B cell (primary cell): ENCODE results near the gene BAG3. TPM values are rescaled to one million over a fixed set of nuclear protein-coding genes. Genes with fewer than 3 reads are reported as not detected.

Source experiments
- ATAC-seq: fragments of 200-7000 bp; cut with Tn5 transposase; one replicate; pipeline ENCODE4 v1.10.0; 2021; ENCODE audit warnings: low read depth, mild to moderate bottlenecking, moderate number of reproducible peaks, moderate library complexity
- CTCF ChIA-PET: fragments of 350-600 bp; sonication (Branson Sonifier 250); formaldehyde crosslinking; loops from one replicate; lab custom pipeline; 2021; ENCODE audit warnings: antibody characterized with exemption, inconsistent platforms; lab: Charles Lee
- POLR2A ChIA-PET: fragments of 350-600 bp; sonication (Branson Sonifier 250); formaldehyde crosslinking; loops from one replicate; lab custom pipeline; 2021; ENCODE audit warnings: antibody characterized with exemption; lab: Charles Lee
- DNase-seq: peaks from one replicate; pipeline ENCODE4 v3.0.0; 2013
- H2AFZ ChIP-seq: 2 replicates; pipeline ENCODE4 v1.6.1; 2012; ENCODE audit warnings: mild to moderate bottlenecking, low read depth, low read length; ENCODE audit not compliant: insufficient read depth, poor library complexity, severe bottlenecking
- H3K27ac ChIP-seq, 2 donors: 1 replicate in 1 of 2; 2 replicates in 1 of 2; pipeline ENCODE4 v1.5.1; 2012 to 2013; ENCODE audit warnings: low read length in 2 of 2, mild to moderate bottlenecking in 2 of 2, moderate library complexity in 1 of 2
- H3K27me3 ChIP-seq, 4 experiments: fragments of 200-600 bp in 1 of 4; sonication (generic) in 1 of 4; replicated peaks in 1 of 4; 1 replicate in 2 of 4; 2 replicates in 2 of 4; pipeline versions ENCODE4 v1.6.1 to v1.7.0; 2013 to 2016; ENCODE audit warnings: low read length in 3 of 4, mild to moderate bottlenecking in 2 of 4, mixed read lengths in 1 of 4, moderate library complexity in 1 of 4; ENCODE audit not compliant: insufficient read depth in 4 of 4, control insufficient read depth in 3 of 4; ENCODE audit errors: control extremely low read depth in 1 of 4
- H3K36me3 ChIP-seq, 2 experiments: replicated peaks in 1 of 2; 1 replicate in 1 of 2; 2 replicates in 1 of 2; pipeline versions ENCODE4 v1.6.1 to v1.7.1; 2013; ENCODE audit warnings: low read length in 1 of 2; ENCODE audit not compliant: insufficient read depth in 2 of 2, control insufficient read depth in 1 of 2; ENCODE audit errors: control extremely low read depth in 1 of 2, extremely low read depth in 1 of 2
- H3K4me1 ChIP-seq, 2 donors: fragments of 200-600 bp in 1 of 2; sonication (generic) in 1 of 2; 1 replicate in 1 of 2; 2 replicates in 1 of 2; pipeline versions ENCODE4 v1.5.1 to v1.6.1; 2013 to 2017; ENCODE audit warnings: low read length in 2 of 2; ENCODE audit not compliant: control insufficient read depth in 2 of 2, insufficient read depth in 2 of 2
- H3K4me2 ChIP-seq: replicated peaks from 2 replicates; pipeline ENCODE3; 2012; ENCODE audit warnings: mild to moderate bottlenecking, low read depth, low read length; ENCODE audit not compliant: poor library complexity, severe bottlenecking
- H3K4me3 ChIP-seq, 5 experiments: fragments of 200-600 bp in 1 of 5; sonication (generic) in 1 of 5; 1 replicate in 3 of 5; 2 replicates in 2 of 5; pipeline versions ENCODE4 v1.5.1 to v1.7.0; 2011 to 2016; ENCODE audit warnings: low read length in 4 of 5, mild to moderate bottlenecking in 4 of 5, low read depth in 2 of 5, control low read depth in 1 of 5, moderate library complexity in 1 of 5; ENCODE audit not compliant: insufficient read depth in 1 of 5; ENCODE audit errors: control extremely low read depth in 1 of 5, extremely low read depth in 1 of 5
- H3K79me2 ChIP-seq: fragments of 200-600 bp; sonication (generic); one replicate; pipeline ENCODE4 v1.6.0; 2016; ENCODE audit warnings: low read length; ENCODE audit not compliant: control insufficient read depth, insufficient read depth
- H3K9ac ChIP-seq: fragments of 200-600 bp; sonication (generic); 2 replicates; pipeline ENCODE4 v1.6.1; 2017; ENCODE audit warnings: mild to moderate bottlenecking, low read length, moderate library complexity
- H3K9me3 ChIP-seq, 3 donors: one replicate each; pipeline versions ENCODE4 v1.6.1 to v1.7.1; 2013; ENCODE audit warnings: low read length in 2 of 3; ENCODE audit not compliant: control insufficient read depth in 2 of 3, insufficient read depth in 1 of 3; ENCODE audit errors: control extremely low read depth in 1 of 3
- H4K20me1 ChIP-seq: 2 replicates; pipeline ENCODE4 v1.6.0; 2012; ENCODE audit warnings: mild to moderate bottlenecking, low read length; ENCODE audit not compliant: insufficient read depth, control insufficient read depth, poor library complexity, severe bottlenecking
- H3K27ac Mint-ChIP-seq: one replicate; pipeline ENCODE4 v1.8.0; 2021; ENCODE audit warnings: mixed read lengths
- H3K27me3 Mint-ChIP-seq: one replicate; pipeline ENCODE4 v1.8.0; 2021; ENCODE audit warnings: mixed read lengths
- H3K4me1 Mint-ChIP-seq: one replicate; pipeline ENCODE4 v1.8.0; 2021; ENCODE audit warnings: mixed read lengths
- H3K4me3 Mint-ChIP-seq: one replicate; pipeline ENCODE4 v1.8.0; 2021; ENCODE audit warnings: mixed read lengths
- H3K9me3 Mint-ChIP-seq: one replicate; pipeline ENCODE4 v1.8.0; 2022; ENCODE audit warnings: mixed read lengths; ENCODE audit not compliant: insufficient read depth
- EZH2 ChIP-seq: IDR thresholded peaks from 2 replicates; pipeline ENCODE4 v1.6.1; 2012; ENCODE audit warnings: borderline replicate concordance, low read depth, mild to moderate bottlenecking, moderate library complexity, low read length; ENCODE audit not compliant: insufficient read depth, poor library complexity, severe bottlenecking
- WGBS: methylation state at CpG from one replicate; pipeline ENCODE4 v1.1.5; 2013; ENCODE audit warnings: missing lambda C conversion rate; ENCODE audit not compliant: insufficient coverage; 5-methylcytosine and 5-hydroxymethylcytosine counted together
- intact Hi-C: fragments of 100-400 bp; cut with micrococcal nuclease; formaldehyde crosslinking; loops from one replicate; pipeline ENCODE4 v1.10.0; 2022
- polyA plus RNA-seq: library from polyadenylated mRNA; depleted of rRNA; stranded (reverse); fragments of >200 nt; gene quantifications from 2 replicates; pipeline ENCODE4 v1.2.3, GENCODE V29; 2012
- total RNA-seq, 2 donors: library from RNA; stranded (reverse); fragments of 120-200 nt in 1 of 2; gene quantifications; 1 replicate in 1 of 2; 2 replicates in 1 of 2; pipeline versions ENCODE4 v1.2.3 to v1.2.4, GENCODE V29; 2013 to 2022
- TF ChIP-seq, protein P1 (sequence below): fragments of 200-600 bp; IDR thresholded peaks from one replicate; pipeline ENCODE4 v1.8.0; 2022; ENCODE audit warnings: antibody characterized with exemption, mild to moderate bottlenecking

The BAG3 gene
- total and polyA plus RNA-seq, 2 donors (not counting 1 experiment from before 2014, with no cell fraction given) = 3.9 to 7.4 TPM

DNA sequence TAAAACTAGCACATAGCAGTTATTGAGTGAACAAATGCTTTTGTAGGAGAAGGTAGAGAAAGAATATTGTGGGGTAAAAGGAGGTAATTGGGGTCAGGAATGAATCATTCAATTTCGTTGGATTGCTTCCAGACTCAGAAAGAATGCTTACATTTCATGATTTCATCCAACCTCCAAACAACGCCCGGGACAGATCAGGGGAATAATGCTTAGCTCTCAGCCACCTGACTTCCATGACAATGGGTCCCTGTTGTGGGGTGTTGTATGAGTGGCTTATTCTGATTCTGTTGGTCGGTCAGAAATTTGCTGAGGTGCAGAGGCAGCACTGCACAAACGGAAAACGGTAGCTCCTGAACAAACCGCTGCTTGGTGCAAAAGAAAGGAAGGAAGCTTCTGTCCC lies 50.7 kb downstream of the BAG3 start:
- DNase-seq (no peak), ATAC-seq (no peak)
- peaks cover 8% of the 10 kb centered on the region for H3K9me3 Mint-ChIP-seq
- no peaks in the 10 kb centered on the region for H3K27me3 Mint-ChIP-seq
- TF ChIP-seq, protein P1, sequence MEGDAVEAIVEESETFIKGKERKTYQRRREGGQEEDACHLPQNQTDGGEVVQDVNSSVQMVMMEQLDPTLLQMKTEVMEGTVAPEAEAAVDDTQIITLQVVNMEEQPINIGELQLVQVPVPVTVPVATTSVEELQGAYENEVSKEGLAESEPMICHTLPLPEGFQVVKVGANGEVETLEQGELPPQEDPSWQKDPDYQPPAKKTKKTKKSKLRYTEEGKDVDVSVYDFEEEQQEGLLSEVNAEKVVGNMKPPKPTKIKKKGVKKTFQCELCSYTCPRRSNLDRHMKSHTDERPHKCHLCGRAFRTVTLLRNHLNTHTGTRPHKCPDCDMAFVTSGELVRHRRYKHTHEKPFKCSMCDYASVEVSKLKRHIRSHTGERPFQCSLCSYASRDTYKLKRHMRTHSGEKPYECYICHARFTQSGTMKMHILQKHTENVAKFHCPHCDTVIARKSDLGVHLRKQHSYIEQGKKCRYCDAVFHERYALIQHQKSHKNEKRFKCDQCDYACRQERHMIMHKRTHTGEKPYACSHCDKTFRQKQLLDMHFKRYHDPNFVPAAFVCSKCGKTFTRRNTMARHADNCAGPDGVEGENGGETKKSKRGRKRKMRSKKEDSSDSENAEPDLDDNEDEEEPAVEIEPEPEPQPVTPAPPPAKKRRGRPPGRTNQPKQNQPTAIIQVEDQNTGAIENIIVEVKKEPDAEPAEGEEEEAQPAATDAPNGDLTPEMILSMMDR = no peak
- TF ChIP-seq EZH2 = no peak
- H3K27me3 ChIP-seq = no peaks in the 10 kb centered on the region
- no peak overlapping the region for H3K9ac ChIP-seq
- intact Hi-C loops = no loop called here
- H4K20me1 ChIP-seq = no peaks in the 10 kb centered on the region
- H3K9me3 ChIP-seq = peaks cover 0 to 9% (median 6%) of the 10 kb centered on the region in 3 donors
- peak overlapping the region in 1 of 2 donors; percentile 94 for H3K27ac ChIP-seq
- peak overlapping the region; percentile 29 for H3K4me3 Mint-ChIP-seq
- H3K4me1 Mint-ChIP-seq = peaks cover 74% of the 10 kb centered on the region
- CTCF ChIA-PET = interaction anchor here (1.3 to 6.9 kb wide), 6 partner anchors 9 to 36 kb away, joined by 3 to 80 read pairs (median 8); partner anchors contain the start of gene INPP5F
- POLR2A ChIA-PET = interaction anchor here (0.5 to 1.1 kb wide), 2 partner anchors 23 to 626 kb away, joined by 3 to 6 read pairs; partner anchors contain the start of gene INPP5F
- H3K36me3 ChIP-seq = no peaks in the 10 kb centered on the region
- no peak overlapping the region for H2AFZ ChIP-seq
- WGBS = 70% methylated on average over 2 of the region's 7 CpGs
- peak overlapping the region; percentile 83 for H3K27ac Mint-ChIP-seq
- no peak overlapping the region for H3K4me3 ChIP-seq
- no peak overlapping the region for H3K4me2 ChIP-seq
- peaks cover 79 to 84% of the 10 kb centered on the region in 2 donors for H3K4me1 ChIP-seq
- peaks cover 8% of the 10 kb centered on the region for H3K79me2 ChIP-seq

DNA sequence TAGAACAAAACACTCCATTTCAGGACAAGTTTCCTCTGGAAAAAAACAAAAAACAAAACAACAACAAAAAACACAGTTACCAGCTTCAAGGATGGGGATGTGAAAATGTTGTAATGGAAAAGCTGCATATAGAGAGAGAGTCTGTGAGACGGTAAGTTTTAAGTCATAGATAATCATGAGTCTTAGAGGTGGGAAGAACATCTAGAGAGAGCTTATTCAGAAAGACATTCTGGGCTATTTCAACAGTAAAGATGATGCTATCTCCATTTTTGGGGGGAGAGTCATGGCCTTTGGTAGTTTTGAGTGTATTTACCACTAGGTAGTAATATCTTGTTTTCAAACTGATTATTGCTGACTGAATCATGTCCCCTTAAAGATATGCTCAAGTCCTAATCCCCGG lies 51.4 kb downstream of the BAG3 start:
- Histone ChIP-seq H3K9me3 (peaks cover 0 to 16% (median 13%) of the 10 kb centered on the region in 3 donors), H4K20me1 (no peaks in the 10 kb centered on the region), H3K27ac (peak overlapping the region; percentile 94), H3K4me2 (no peak overlapping the region), H3K4me3 (no peak overlapping the region), H3K36me3 (no peaks in the 10 kb centered on the region), H3K27me3 (no peaks in the 10 kb centered on the region), H3K4me1 (peaks cover 86 to 91% of the 10 kb centered on the region in 2 donors), H2AFZ (no peak overlapping the region), H3K79me2 (peaks cover 11% of the 10 kb centered on the region), H3K9ac (no peak overlapping the region)
- H3K27ac Mint-ChIP-seq = peak overlapping the region; percentile 83
- H3K4me1 Mint-ChIP-seq = peaks cover 80% of the 10 kb centered on the region
- ATAC-seq = no peak
- H3K4me3 Mint-ChIP-seq = peak overlapping the region; percentile 60
- intact Hi-C loops = no loop called here
- H3K9me3 Mint-ChIP-seq = peaks cover 14% of the 10 kb centered on the region
- TF ChIP-seq, protein P1 = no peak
- TF ChIP-seq EZH2 = no peak
- CTCF ChIA-PET = interaction anchor here (1.3 to 6.9 kb wide), 7 partner anchors 9 to 35 kb away, joined by 3 to 80 read pairs (median 7); partner anchors contain the start of gene INPP5F
- H3K27me3 Mint-ChIP-seq = no peaks in the 10 kb centered on the region
- POLR2A ChIA-PET = interaction anchor here (1.1 to 4.4 kb wide), 3 partner anchors 16 to 23 kb away, joined by 6 to 65 read pairs (median 16); partner anchors contain the start of gene INPP5F
- WGBS = 33% methylated on average over 1 of the region's 2 CpGs
- DNase-seq = no peak
